GM13977 (cell line): ENCODE results near the gene CNTNAP2.

Source experiments
- DNase-seq: peaks from one replicate; pipeline ENCODE4 v3.0.0; 2012; ENCODE audit warnings: low spot score
- CTCF ChIP-seq: IDR thresholded peaks from 2 replicates; pipeline ENCODE4 v1.5.1; 2012; ENCODE audit warnings: mild to moderate bottlenecking, control low read depth; ENCODE audit not compliant: insufficient read depth; ENCODE audit errors: extremely low read depth, missing control alignments
- in situ Hi-C: fragments of 300-500 bp; cut with MboI; formaldehyde crosslinking; loops from one replicate; pipeline ENCODE4 v1.12.0; 2022; ENCODE audit warnings: low sequenced_read_pairs, low pct_unique_long_range_greater_than_20kb, mixed read lengths, inconsistent platforms; ENCODE audit not compliant: unreplicated experiment

The CNTNAP2 gene

GRCh38 chr7:147296986-147297385 lies 1180.4 kb downstream of the CNTNAP2 start:
- TF ChIP-seq CTCF, result no peak
- no peak for DNase-seq
- in situ Hi-C loops, result no loop called here

- in situ Hi-C loops, result no loop called here
- no peak for DNase-seq
These were observed 1182.0 kb downstream of the CNTNAP2 start for GRCh38 chr7:147298611-147299043.

GRCh38 chr7:147300293-147300692 lies 1183.7 kb downstream of the CNTNAP2 start:
- no peak for TF ChIP-seq CTCF
- in situ Hi-C loops, result no loop called here

More at GRCh38 chr7:147298611-147299043, 1182.0 kb downstream of the CNTNAP2 start:
- TF ChIP-seq CTCF, result no peak

GRCh38 chr7:147304376-147304775 lies 1187.8 kb downstream of the CNTNAP2 start:
- in situ Hi-C loops, result no loop called here
- DNase-seq, result no peak
- no peak for TF ChIP-seq CTCF

More at GRCh38 chr7:147300293-147300692, 1183.7 kb downstream of the CNTNAP2 start:
- DNase-seq, result no peak

- no peak for TF ChIP-seq CTCF
- in situ Hi-C loops, result no loop called here
- DNase-seq, result no peak
These were observed 1189.2 kb downstream of the CNTNAP2 start for GRCh38 chr7:147305827-147306226.

GRCh38 chr7:147308539-147308938 lies 1191.9 kb downstream of the CNTNAP2 start:
- in situ Hi-C loops, result no loop called here
- DNase-seq, result no peak
- TF ChIP-seq CTCF, result no peak

GRCh38 chr7:147311336-147311735 lies 1194.7 kb downstream of the CNTNAP2 start:
- in situ Hi-C loops, result no loop called here
- no peak for TF ChIP-seq CTCF
- DNase-seq, result no peak
